LNCaP clone FGC (cell line): ENCODE results near the gene PSMB5.

Experiments
- DNase-seq: peaks from one replicate; pipeline ENCODE4 v3.0.0-alpha.2; 2011; ENCODE audit warnings: low read depth
- H3K4me3 ChIP-seq: 2 replicates; pipeline ENCODE4 v1.5.1; 2011; ENCODE audit warnings: mild to moderate bottlenecking, low read depth, low read length, control low read depth
- CTCF ChIP-seq: IDR thresholded peaks from 2 replicates; pipeline ENCODE4 v1.5.1; 2012; ENCODE audit warnings: mild to moderate bottlenecking; ENCODE audit not compliant: control insufficient read depth, insufficient read depth; ENCODE audit errors: extremely low read depth

PSMB5 gene

DNA sequence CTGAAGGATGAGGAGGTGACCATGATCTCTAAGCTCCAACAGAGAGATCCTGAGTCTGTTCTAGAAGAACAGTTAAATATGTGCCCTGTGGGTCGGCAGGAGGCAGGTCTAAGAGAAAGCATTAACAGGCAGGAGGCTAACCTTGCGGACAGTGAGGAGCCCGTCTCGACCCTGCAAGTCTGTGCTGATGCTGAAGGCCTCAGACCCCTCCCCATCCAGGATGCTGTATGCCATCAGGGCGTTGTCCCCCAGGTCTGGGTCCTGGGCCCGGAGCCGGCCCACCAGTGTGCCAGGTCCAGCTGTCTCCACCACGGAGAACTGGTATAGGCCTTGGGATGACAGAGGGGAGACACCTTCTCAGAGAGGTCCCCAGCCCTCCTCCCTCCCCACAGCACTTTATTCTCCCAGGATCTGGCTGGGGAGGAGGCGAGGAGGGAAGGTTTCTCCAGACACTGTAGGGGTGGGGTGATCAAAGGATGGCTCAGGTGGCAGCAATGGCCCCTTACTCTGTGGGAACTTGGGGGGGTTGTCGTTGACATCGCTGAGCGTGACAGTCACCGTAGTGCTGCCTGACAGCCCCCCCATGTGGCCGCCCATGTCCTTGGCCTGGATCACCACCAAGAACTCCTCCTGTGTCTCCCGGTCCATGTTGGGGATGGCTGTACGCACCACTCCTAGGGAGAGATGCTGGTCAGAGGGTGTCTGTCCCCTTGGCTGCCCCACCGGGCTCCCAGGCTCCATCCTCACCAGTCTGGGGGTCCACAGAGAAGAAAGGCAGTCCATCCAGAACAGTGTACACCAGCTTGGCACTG is 19.5 kb upstream of the PSMB5 start:
- H3K4me3 ChIP-seq: no peak overlapping the region
- no peak for TF ChIP-seq CTCF
- DNase-seq: no peak

DNA sequence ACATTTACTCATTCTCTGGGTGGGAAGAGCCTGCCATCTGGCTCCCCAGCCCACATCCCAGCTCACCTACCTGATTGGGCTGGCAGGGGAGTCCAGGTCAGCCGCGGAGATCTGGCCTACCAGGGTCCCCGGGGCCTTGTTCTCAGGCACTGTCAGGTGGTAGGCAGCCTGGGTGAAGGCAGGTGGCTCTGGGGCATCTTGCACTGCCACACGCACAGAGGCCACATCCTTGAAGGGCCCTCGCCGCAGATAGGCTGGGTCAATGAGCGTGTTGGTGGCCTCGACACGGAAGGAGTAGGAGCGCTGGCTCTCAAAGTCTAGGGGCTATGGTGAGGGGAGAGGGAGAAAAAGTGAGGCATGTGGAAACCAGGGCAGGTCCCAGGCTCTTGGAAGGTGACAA is 18.7 kb upstream of the PSMB5 start:
- no peak for DNase-seq

GRCh38 chr14:23052671-23053070 is 18.0 kb upstream of the PSMB5 start:
- H3K4me3 ChIP-seq: no peak overlapping the region
- no peak for DNase-seq
- no peak for TF ChIP-seq CTCF

More for the DNA sequence above, 18.7 kb upstream of the PSMB5 start:
- no peak for TF ChIP-seq CTCF
- H3K4me3 ChIP-seq: no peak overlapping the region

GRCh38 chr14:23052182-23052623 is 17.5 kb upstream of the PSMB5 start:
- DNase-seq: no peak
- H3K4me3 ChIP-seq: no peak overlapping the region
- 0 out of 2 replicates have a peak, but pooled peaks have one; percentile 6 for TF ChIP-seq CTCF

GRCh38 chr14:23051141-23052057 is 16.7 kb upstream of the PSMB5 start:
- DNase-seq: no peak
- H3K4me3 ChIP-seq: no peak overlapping the region
- no peak for TF ChIP-seq CTCF

DNA sequence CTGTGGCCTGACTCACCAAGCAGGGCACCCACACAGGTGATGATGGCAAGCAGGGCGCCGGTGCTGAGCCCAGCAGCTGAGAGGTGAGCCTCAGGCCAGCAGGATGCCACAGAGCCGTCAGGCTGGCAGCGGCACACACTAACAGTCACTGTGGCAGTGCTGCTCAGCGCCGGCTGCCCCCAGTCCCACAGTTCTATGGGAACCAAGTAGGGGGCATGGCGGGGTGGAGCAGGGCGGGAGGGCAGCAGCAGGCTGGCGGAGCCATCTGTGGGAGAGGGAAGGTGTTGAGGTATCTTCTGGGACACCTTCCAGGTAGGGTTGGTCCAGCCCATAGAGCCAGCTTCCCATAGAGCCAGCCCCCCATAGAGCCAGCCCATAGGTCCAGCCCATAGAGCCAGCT is 14.3 kb upstream of the PSMB5 start:
- DNase-seq: no peak
- no peak overlapping the region for H3K4me3 ChIP-seq
- TF ChIP-seq CTCF: no peak
